Erythroblast (primary cell): Measurements from ENCODE around the gene ENG.

Experiments
- DNase-seq, 2 experiments: peaks; one replicate each; lab custom pipeline; 2025; lab: John Stamatoyannopoulos, UW
- GATA1 ChIP-seq: IDR thresholded peaks from 2 replicates; pipeline ENCODE4 v1.6.1; 2011; ENCODE audit warnings: low read depth, mild to moderate bottlenecking, control low read depth, low read length, moderate library complexity
- POLR2A ChIP-seq: IDR thresholded peaks from 2 replicates; pipeline ENCODE4 v1.6.1; 2011; ENCODE audit warnings: mild to moderate bottlenecking, low read length

Gene ENG

GRCh38 chr9:127786773-127787104 is 67.7 kb downstream of the ENG start:
- TF ChIP-seq POLR2A (no peak), GATA1 (no peak)
- DNase-seq: peak; percentile 53 to 66

GRCh38 chr9:127785933-127786772 is 68.3 kb downstream of the ENG start, which contains the start of gene CDK9:
Gene CDK9, plus strand, starts transcription at chr9:127786034. Its CDS starts 115 bp downstream, at chr9:127786149.
- DNase-seq: peak; percentile 95 to 96
- TF ChIP-seq POLR2A (peak; percentile 65), GATA1 (no peak)

- DNase-seq: peak; percentile 90 to 94
- TF ChIP-seq POLR2A (peak; percentile 21), GATA1 (no peak)
Observed at GRCh38 chr9:127785023-127785932, 69.2 kb downstream of the ENG start.

- TF ChIP-seq POLR2A (no peak), GATA1 (no peak)
- DNase-seq: peak; percentile 31 to 43
Observed at GRCh38 chr9:127783111-127784008, 71.1 kb downstream of the ENG start.

GRCh38 chr9:127781806-127782205 is 72.7 kb downstream of the ENG start:
- no peak for TF ChIP-seq POLR2A
- no peak for TF ChIP-seq GATA1
- DNase-seq: no peak

- DNase-seq: peak in 1 of 2 experiments; percentile 40
Observed at GRCh38 chr9:127780909-127781308, 73.5 kb downstream of the ENG start.

GRCh38 chr9:127780126-127780885 is 74.2 kb downstream of the ENG start:
- TF ChIP-seq POLR2A: no peak
- no peak for TF ChIP-seq GATA1
- no peak for DNase-seq

GRCh38 chr9:127779136-127779981 is 75.1 kb downstream of the ENG start:
- DNase-seq: peak; percentile 28 to 79
- TF ChIP-seq GATA1: no peak
- no peak for TF ChIP-seq POLR2A

GRCh38 chr9:127778280-127779135 is 76.0 kb downstream of the ENG start, which contains the start of gene SH2D3C:
Gene SH2D3C, minus strand, starts transcription at chr9:127778666. Its CDS starts 39 bp downstream, at chr9:127778627.
- TF ChIP-seq POLR2A (no peak), GATA1 (no peak)
- peak in 1 of 2 experiments; percentile 48 for DNase-seq

GRCh38 chr9:127777368-127777980 is 77.0 kb downstream of the ENG start:
- DNase-seq: no peak
- TF ChIP-seq POLR2A: no peak
- TF ChIP-seq GATA1: no peak

- no peak for DNase-seq
- TF ChIP-seq GATA1: no peak
- TF ChIP-seq POLR2A: no peak
Observed at GRCh38 chr9:127776924-127777289, 77.6 kb downstream of the ENG start.
